WTC11 (cell line): Measurements from ENCODE around the gene ENTREP1. TPM values are rescaled to one million over a fixed set of nuclear protein-coding genes. Genes with fewer than 3 reads are reported as not detected.
A peak's percentile ranks its signal among the peaks of the same experiment; 100 is the strongest.

Source experiments
- ATAC-seq: fragments of 200-7000 bp; cut with Tn5 transposase; 2 replicates; pipeline ENCODE4 v1.10.0; 2021; ENCODE audit warnings: mild to moderate bottlenecking, moderate library complexity
- CTCF ChIA-PET: fragments of 300-600 bp; sonication (Branson Sonifier 250); formaldehyde crosslinking; loops from one replicate; lab custom pipeline; 2021; ENCODE audit warnings: antibody characterized with exemption; lab: Charles Lee
- POLR2A ChIA-PET: fragments of 350-600 bp; sonication (Branson Sonifier 250); formaldehyde crosslinking; loops from one replicate; lab custom pipeline; 2021; ENCODE audit warnings: antibody characterized with exemption; lab: Charles Lee
- DNase-seq: peaks from one replicate; pipeline ENCODE4 v3.0.0; 2021; ENCODE audit warnings: low spot score
- H3K27ac Mint-ChIP-seq: 2 replicates; pipeline ENCODE4 v1.8.0; 2021; ENCODE audit warnings: mixed read lengths
- H3K27me3 Mint-ChIP-seq: 2 replicates; pipeline ENCODE4 v1.8.0; 2021; ENCODE audit warnings: low read depth, mild to moderate bottlenecking, moderate library complexity, mixed read lengths
- H3K36me3 Mint-ChIP-seq: 2 replicates; pipeline ENCODE4 v1.8.0; 2021; ENCODE audit warnings: mixed read lengths
- H3K4me1 Mint-ChIP-seq: 2 replicates; pipeline ENCODE4 v1.8.0; 2022; ENCODE audit warnings: mixed read lengths
- H3K4me3 Mint-ChIP-seq: 2 replicates; pipeline ENCODE4 v1.8.0; 2021; ENCODE audit warnings: mild to moderate bottlenecking, moderate library complexity, mixed read lengths
- H3K9me3 Mint-ChIP-seq: 2 replicates; pipeline ENCODE4 v1.8.0; 2021; ENCODE audit warnings: mixed read lengths
- ATF1 ChIP-seq: sonication (generic); formaldehyde crosslinking; IDR thresholded peaks from 2 replicates; pipeline ENCODE4 v1.8.1; 2023; ENCODE audit warnings: mild to moderate bottlenecking, moderate library complexity, missing genetic modification reagents
- IRF2 ChIP-seq: sonication (generic); formaldehyde crosslinking; IDR thresholded peaks from 2 replicates; pipeline ENCODE4 v1.8.0; 2022; ENCODE audit warnings: low read depth, missing genetic modification reagents, borderline replicate concordance
- MXD4 ChIP-seq: fragments of 250-450 bp; sonication (Bioruptor Pico); IDR thresholded peaks from 2 replicates; pipeline ENCODE4 v1.8.0; 2021; ENCODE audit warnings: mild to moderate bottlenecking, moderate library complexity, borderline replicate concordance
- NFE2L1 ChIP-seq: sonication (generic); formaldehyde crosslinking; IDR thresholded peaks from 2 replicates; pipeline ENCODE4 v1.8.1; 2023; ENCODE audit warnings: missing genetic modification reagents
- TP53 ChIP-seq: sonication (generic); formaldehyde crosslinking; IDR thresholded peaks from 2 replicates; pipeline ENCODE4 v1.8.1; 2023; ENCODE audit warnings: mild to moderate bottlenecking, missing genetic modification reagents
- ZNF138 ChIP-seq: sonication (generic); formaldehyde crosslinking; conservative IDR thresholded peaks from 2 replicates; pipeline ENCODE4 v1.8.1; 2022; ENCODE audit warnings: mild to moderate bottlenecking, moderate library complexity, missing genetic modification reagents
- ZNF396 ChIP-seq: fragments of 250-450 bp; sonication (Bioruptor Pico); IDR thresholded peaks from 2 replicates; pipeline ENCODE4 v1.8.0; 2021; ENCODE audit warnings: mild to moderate bottlenecking, moderate library complexity, borderline replicate concordance
- ZNF416 ChIP-seq: fragments of 250-450 bp; sonication (Bioruptor Pico); IDR thresholded peaks from 2 replicates; pipeline ENCODE4 v1.9.0; 2021; ENCODE audit warnings: mild to moderate bottlenecking, inconsistent platforms
- total RNA-seq: library from RNA; stranded (reverse); gene quantifications from 3 replicates; pipeline ENCODE4 v1.2.3, GENCODE V29; 2021
- TF ChIP-seq, protein P1 (sequence below): sonication (generic); formaldehyde crosslinking; IDR thresholded peaks from 2 replicates; pipeline ENCODE4 v1.8.1; 2022; ENCODE audit warnings: mild to moderate bottlenecking, moderate library complexity, missing genetic modification reagents
- TF ChIP-seq, protein P2 (sequence below): sonication (generic); formaldehyde crosslinking; IDR thresholded peaks from 2 replicates; pipeline ENCODE4 v1.8.1; 2022; ENCODE audit warnings: missing genetic modification reagents, borderline replicate concordance
- TF ChIP-seq, protein P3 (sequence below): fragments of 250-450 bp; sonication (Bioruptor Pico); conservative IDR thresholded peaks from 2 replicates; pipeline ENCODE4 v1.9.0; 2021; ENCODE audit warnings: mild to moderate bottlenecking
- TF ChIP-seq, protein P4 (sequence below): sonication (generic); formaldehyde crosslinking; IDR thresholded peaks from 2 replicates; pipeline ENCODE4 v1.8.1; 2023; ENCODE audit warnings: mild to moderate bottlenecking, moderate library complexity, missing genetic modification reagents
- TF ChIP-seq, protein P5 (sequence below): fragments of 250-450 bp; sonication (Bioruptor Pico); IDR thresholded peaks from 2 replicates; pipeline ENCODE4 v1.9.0; 2021; ENCODE audit warnings: mild to moderate bottlenecking
- TF ChIP-seq, protein P6 (sequence below): sonication (generic); formaldehyde crosslinking; IDR thresholded peaks from 2 replicates; pipeline ENCODE4 v1.8.0; 2022; ENCODE audit warnings: mild to moderate bottlenecking, missing genetic modification reagents
- TF ChIP-seq, protein P7 (sequence below): fragments of 250-450 bp; sonication (Bioruptor Pico); IDR thresholded peaks from 2 replicates; pipeline ENCODE4 v1.8.0; 2021; ENCODE audit warnings: mild to moderate bottlenecking
- TF ChIP-seq, protein P8 (sequence below): fragments of 250-450 bp; sonication (Bioruptor Pico); IDR thresholded peaks from 2 replicates; pipeline ENCODE4 v1.9.0; 2021; ENCODE audit warnings: mild to moderate bottlenecking
- TF ChIP-seq, protein P9 (sequence below): sonication (generic); formaldehyde crosslinking; conservative IDR thresholded peaks from 2 replicates; pipeline ENCODE4 v1.8.1; 2023; ENCODE audit warnings: mild to moderate bottlenecking, low read depth, missing genetic modification reagents, moderate library complexity
- TF ChIP-seq, protein P10 (sequence below): fragments of 200-600 bp; IDR thresholded peaks from 2 replicates; pipeline ENCODE4 v1.8.0; 2022; ENCODE audit warnings: antibody characterized with exemption

Gene ENTREP1
- total RNA-seq, 1 experiment from 2014 or later: 22.4 TPM

DNA sequence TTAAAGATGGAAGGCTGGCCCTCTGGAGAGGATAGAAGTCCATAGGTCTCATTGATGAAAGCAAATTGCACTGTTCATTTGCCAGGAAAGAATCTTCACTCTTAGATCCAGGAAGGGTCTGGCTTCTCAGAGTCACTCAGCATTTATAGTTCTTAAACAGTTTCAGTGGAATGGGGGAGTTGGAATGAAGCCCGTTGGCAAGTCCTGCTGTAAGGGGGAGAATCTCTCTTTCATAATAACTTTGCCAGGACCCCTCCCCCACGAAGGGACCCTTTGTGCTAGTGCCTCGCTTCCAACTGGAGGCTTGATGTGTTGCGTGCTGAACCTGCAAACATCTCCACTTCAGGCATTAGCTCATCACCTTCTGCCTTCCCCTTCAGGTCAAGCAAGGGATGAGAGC is 57.1 kb downstream of the ENTREP1 start (continued):
- TF ChIP-seq, protein P1, sequence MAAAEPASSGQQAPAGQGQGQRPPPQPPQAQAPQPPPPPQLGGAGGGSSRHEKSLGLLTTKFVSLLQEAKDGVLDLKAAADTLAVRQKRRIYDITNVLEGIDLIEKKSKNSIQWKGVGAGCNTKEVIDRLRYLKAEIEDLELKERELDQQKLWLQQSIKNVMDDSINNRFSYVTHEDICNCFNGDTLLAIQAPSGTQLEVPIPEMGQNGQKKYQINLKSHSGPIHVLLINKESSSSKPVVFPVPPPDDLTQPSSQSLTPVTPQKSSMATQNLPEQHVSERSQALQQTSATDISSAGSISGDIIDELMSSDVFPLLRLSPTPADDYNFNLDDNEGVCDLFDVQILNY (CRISPR knock-in tag): no peak
- no peak for TF ChIP-seq MXD4 (CRISPR knock-in tag)
- no peak for TF ChIP-seq NFE2L1 (CRISPR knock-in tag)
- no peak for TF ChIP-seq ZNF396 (CRISPR knock-in tag)
- TF ChIP-seq ATF1 (CRISPR knock-in tag): no peak

DNA sequence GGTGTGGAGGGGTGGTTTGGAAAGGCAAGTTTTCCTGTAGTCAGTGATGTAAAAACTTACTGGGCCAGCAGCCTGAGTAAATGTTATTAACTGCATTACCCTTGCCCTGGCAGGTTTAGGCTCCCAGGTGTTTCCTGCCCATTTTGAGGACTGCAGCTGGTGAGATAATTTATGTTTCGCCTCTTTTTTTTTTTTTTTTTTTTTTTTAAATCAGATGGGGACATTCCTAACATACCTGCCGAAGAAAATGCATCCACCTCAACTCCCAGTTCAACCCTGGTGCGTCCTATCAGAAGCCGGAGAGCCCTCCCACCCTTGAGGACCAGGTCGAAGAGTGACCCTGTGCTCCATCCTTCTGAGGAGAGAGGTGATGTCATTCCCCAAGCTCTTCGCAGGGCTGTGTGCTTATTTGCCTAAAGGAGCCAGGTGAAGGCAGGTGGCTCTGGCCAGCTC is 60.6 kb downstream of the ENTREP1 start:
- Mint-ChIP-seq H3K36me3 (peaks cover 55% of the 10 kb centered on the region), H3K4me3 (no peak overlapping the region), H3K27ac (peak overlapping the region; percentile 79), H3K27me3 (no peaks in the 10 kb centered on the region), H3K4me1 (peaks cover 26% of the 10 kb centered on the region), H3K9me3 (no peaks in the 10 kb centered on the region)
- no peak for TF ChIP-seq IRF2 (CRISPR knock-in tag)
- TF ChIP-seq TP53 (CRISPR knock-in tag): no peak
- TF ChIP-seq, protein P2, sequence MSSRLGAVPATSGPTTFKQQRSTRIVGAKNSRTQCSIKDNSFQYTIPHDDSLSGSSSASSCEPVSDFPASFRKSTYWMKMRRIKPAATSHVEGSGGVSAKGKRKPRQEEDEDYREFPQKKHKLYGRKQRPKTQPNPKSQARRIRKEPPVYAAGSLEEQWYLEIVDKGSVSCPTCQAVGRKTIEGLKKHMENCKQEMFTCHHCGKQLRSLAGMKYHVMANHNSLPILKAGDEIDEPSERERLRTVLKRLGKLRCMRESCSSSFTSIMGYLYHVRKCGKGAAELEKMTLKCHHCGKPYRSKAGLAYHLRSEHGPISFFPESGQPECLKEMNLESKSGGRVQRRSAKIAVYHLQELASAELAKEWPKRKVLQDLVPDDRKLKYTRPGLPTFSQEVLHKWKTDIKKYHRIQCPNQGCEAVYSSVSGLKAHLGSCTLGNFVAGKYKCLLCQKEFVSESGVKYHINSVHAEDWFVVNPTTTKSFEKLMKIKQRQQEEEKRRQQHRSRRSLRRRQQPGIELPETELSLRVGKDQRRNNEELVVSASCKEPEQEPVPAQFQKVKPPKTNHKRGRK (CRISPR knock-in tag): no peak
- no peak for TF ChIP-seq ZNF396 (CRISPR knock-in tag)
- TF ChIP-seq, protein P3, sequence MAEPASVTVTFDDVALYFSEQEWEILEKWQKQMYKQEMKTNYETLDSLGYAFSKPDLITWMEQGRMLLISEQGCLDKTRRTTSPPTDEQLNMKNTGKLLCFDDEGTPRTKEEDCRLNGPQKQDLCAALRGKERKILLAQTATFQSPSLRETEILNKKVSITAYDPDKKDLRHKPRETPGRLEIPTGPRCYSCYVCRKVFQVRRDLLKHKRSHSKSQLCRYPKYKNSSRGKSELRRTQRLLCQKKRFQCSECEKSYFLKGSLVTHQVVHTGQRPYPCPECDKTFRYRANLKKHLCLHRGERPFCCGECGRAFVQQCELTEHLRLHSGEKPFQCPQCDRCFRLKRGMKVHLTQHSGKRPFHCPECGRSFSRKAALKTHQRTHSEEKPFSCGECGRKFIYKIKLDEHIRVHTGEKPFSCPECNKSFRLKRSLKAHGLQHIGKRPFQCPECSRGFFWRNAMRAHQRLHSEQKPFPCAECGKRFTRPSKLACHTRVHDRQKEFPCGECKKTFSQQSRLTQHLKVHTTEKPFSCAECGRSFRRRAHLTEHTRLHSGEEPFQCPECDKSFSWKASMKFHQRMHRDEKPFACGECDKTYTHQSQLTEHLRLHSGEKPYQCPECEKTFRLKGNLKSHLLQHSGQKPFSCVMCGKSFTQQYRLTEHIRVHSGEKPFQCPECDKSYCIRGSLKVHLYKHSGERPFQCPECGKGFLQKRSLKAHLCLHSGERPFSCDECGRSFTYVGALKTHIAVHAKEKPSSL (CRISPR knock-in tag): no peak
- TF ChIP-seq, protein P4, sequence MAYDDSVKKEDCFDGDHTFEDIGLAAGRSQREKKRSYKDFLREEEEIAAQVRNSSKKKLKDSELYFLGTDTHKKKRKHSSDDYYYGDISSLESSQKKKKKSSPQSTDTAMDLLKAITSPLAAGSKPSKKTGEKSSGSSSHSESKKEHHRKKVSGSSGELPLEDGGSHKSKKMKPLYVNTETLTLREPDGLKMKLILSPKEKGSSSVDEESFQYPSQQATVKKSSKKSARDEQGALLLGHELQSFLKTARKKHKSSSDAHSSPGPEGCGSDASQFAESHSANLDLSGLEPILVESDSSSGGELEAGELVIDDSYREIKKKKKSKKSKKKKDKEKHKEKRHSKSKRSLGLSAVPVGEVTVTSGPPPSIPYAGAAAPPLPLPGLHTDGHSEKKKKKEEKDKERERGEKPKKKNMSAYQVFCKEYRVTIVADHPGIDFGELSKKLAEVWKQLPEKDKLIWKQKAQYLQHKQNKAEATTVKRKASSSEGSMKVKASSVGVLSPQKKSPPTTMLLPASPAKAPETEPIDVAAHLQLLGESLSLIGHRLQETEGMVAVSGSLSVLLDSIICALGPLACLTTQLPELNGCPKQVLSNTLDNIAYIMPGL (CRISPR knock-in tag): no peak
- TF ChIP-seq, protein P5, sequence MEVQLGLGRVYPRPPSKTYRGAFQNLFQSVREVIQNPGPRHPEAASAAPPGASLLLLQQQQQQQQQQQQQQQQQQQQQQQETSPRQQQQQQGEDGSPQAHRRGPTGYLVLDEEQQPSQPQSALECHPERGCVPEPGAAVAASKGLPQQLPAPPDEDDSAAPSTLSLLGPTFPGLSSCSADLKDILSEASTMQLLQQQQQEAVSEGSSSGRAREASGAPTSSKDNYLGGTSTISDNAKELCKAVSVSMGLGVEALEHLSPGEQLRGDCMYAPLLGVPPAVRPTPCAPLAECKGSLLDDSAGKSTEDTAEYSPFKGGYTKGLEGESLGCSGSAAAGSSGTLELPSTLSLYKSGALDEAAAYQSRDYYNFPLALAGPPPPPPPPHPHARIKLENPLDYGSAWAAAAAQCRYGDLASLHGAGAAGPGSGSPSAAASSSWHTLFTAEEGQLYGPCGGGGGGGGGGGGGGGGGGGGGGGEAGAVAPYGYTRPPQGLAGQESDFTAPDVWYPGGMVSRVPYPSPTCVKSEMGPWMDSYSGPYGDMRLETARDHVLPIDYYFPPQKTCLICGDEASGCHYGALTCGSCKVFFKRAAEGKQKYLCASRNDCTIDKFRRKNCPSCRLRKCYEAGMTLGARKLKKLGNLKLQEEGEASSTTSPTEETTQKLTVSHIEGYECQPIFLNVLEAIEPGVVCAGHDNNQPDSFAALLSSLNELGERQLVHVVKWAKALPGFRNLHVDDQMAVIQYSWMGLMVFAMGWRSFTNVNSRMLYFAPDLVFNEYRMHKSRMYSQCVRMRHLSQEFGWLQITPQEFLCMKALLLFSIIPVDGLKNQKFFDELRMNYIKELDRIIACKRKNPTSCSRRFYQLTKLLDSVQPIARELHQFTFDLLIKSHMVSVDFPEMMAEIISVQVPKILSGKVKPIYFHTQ (CRISPR knock-in tag): no peak
- TF ChIP-seq, protein P6, sequence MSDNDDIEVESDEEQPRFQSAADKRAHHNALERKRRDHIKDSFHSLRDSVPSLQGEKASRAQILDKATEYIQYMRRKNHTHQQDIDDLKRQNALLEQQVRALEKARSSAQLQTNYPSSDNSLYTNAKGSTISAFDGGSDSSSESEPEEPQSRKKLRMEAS (CRISPR knock-in tag): no peak
- TF ChIP-seq, protein P7, sequence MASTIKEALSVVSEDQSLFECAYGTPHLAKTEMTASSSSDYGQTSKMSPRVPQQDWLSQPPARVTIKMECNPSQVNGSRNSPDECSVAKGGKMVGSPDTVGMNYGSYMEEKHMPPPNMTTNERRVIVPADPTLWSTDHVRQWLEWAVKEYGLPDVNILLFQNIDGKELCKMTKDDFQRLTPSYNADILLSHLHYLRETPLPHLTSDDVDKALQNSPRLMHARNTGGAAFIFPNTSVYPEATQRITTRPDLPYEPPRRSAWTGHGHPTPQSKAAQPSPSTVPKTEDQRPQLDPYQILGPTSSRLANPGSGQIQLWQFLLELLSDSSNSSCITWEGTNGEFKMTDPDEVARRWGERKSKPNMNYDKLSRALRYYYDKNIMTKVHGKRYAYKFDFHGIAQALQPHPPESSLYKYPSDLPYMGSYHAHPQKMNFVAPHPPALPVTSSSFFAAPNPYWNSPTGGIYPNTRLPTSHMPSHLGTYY (CRISPR knock-in tag): no peak
- no peak for TF ChIP-seq ZNF138 (CRISPR knock-in tag)
- TF ChIP-seq, protein P8, sequence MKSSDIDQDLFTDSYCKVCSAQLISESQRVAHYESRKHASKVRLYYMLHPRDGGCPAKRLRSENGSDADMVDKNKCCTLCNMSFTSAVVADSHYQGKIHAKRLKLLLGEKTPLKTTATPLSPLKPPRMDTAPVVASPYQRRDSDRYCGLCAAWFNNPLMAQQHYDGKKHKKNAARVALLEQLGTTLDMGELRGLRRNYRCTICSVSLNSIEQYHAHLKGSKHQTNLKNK (CRISPR knock-in tag): no peak
- TF ChIP-seq, protein P9, sequence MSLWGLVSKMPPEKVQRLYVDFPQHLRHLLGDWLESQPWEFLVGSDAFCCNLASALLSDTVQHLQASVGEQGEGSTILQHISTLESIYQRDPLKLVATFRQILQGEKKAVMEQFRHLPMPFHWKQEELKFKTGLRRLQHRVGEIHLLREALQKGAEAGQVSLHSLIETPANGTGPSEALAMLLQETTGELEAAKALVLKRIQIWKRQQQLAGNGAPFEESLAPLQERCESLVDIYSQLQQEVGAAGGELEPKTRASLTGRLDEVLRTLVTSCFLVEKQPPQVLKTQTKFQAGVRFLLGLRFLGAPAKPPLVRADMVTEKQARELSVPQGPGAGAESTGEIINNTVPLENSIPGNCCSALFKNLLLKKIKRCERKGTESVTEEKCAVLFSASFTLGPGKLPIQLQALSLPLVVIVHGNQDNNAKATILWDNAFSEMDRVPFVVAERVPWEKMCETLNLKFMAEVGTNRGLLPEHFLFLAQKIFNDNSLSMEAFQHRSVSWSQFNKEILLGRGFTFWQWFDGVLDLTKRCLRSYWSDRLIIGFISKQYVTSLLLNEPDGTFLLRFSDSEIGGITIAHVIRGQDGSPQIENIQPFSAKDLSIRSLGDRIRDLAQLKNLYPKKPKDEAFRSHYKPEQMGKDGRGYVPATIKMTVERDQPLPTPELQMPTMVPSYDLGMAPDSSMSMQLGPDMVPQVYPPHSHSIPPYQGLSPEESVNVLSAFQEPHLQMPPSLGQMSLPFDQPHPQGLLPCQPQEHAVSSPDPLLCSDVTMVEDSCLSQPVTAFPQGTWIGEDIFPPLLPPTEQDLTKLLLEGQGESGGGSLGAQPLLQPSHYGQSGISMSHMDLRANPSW (CRISPR knock-in tag): no peak
- TF ChIP-seq ZNF416 (CRISPR knock-in tag): no peak
- TF ChIP-seq, protein P10, sequence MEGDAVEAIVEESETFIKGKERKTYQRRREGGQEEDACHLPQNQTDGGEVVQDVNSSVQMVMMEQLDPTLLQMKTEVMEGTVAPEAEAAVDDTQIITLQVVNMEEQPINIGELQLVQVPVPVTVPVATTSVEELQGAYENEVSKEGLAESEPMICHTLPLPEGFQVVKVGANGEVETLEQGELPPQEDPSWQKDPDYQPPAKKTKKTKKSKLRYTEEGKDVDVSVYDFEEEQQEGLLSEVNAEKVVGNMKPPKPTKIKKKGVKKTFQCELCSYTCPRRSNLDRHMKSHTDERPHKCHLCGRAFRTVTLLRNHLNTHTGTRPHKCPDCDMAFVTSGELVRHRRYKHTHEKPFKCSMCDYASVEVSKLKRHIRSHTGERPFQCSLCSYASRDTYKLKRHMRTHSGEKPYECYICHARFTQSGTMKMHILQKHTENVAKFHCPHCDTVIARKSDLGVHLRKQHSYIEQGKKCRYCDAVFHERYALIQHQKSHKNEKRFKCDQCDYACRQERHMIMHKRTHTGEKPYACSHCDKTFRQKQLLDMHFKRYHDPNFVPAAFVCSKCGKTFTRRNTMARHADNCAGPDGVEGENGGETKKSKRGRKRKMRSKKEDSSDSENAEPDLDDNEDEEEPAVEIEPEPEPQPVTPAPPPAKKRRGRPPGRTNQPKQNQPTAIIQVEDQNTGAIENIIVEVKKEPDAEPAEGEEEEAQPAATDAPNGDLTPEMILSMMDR: no peak
- ChIA-PET POLR2A (no interaction called here), CTCF (interaction anchor here (0.6 to 1.2 kb wide), 3 partner anchors 26 to 162 kb away, joined by 3 to 6 read pairs (median 3); no protein-coding TSS in a partner anchor)
- peak; percentile 97 for ATAC-seq
- DNase-seq: peak; percentile 52
